Effector memory CD4-positive, alpha-beta T cell (primary cell): ENCODE results near the gene CEP57L1.
"Not testable (repeated sequence)": the region's sequence is repeated elsewhere in the genome, so short reads cannot be mapped to it uniquely, and the experiment has no call there.

ENCODE experiments used
- DNase-seq, 3 donors: peaks; one replicate each; pipeline ENCODE4 v3.0.0-alpha.2; 2020
- H3K27ac ChIP-seq: 2 replicates; pipeline ENCODE4 v1.7.0; 2013; ENCODE audit warnings: mild to moderate bottlenecking, low read length, moderate library complexity; ENCODE audit not compliant: insufficient read depth, poor library complexity, severe bottlenecking
- H3K27me3 ChIP-seq: replicated peaks from 2 replicates; pipeline ENCODE4 v1.7.0; 2013; ENCODE audit warnings: mild to moderate bottlenecking, low read length; ENCODE audit not compliant: insufficient read depth, control insufficient read depth, poor library complexity, severe bottlenecking
- H3K36me3 ChIP-seq: 2 replicates; pipeline ENCODE4 v1.7.0; 2013; ENCODE audit warnings: mild to moderate bottlenecking, low read length, moderate library complexity; ENCODE audit not compliant: control insufficient read depth, insufficient read depth
- H3K4me1 ChIP-seq: 2 replicates; pipeline ENCODE4 v1.7.0; 2013; ENCODE audit warnings: low read length, mild to moderate bottlenecking; ENCODE audit not compliant: control insufficient read depth, insufficient read depth, poor library complexity, severe bottlenecking
- H3K4me3 ChIP-seq: 2 replicates; pipeline ENCODE4 v1.7.0; 2013; ENCODE audit warnings: low read length, low read depth, mild to moderate bottlenecking; ENCODE audit not compliant: insufficient read depth, poor library complexity, severe bottlenecking
- H3K9me3 ChIP-seq: 2 replicates; pipeline ENCODE4 v1.7.0; 2013; ENCODE audit warnings: mild to moderate bottlenecking, low read length, moderate library complexity; ENCODE audit not compliant: control insufficient read depth

Gene CEP57L1

DNA sequence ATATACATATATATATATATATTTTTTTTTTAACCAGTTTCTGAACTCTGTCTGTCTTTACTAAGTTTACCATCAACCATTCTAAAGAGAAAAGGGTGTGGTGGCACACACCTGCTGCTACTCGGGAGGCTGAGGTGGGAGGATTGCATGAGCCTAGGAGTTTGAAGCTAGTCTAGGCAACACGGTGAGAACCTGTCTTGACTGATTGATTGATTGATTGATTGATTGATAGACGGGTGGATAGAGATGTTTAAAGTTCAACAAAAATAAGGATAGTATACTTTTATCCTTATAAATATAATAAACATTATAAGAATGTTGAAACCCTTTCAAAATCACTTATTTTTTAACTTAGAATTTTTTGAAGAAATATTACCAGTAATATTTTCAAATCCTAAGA is 30.2 kb downstream of the CEP57L1 start:
- H3K9me3 ChIP-seq = no peaks in the 10 kb centered on the region
- H3K36me3 ChIP-seq = no peaks in the 10 kb centered on the region
- no peaks in the 10 kb centered on the region for H3K27me3 ChIP-seq
- H3K27ac ChIP-seq = no peak overlapping the region
- no peak overlapping the region for H3K4me3 ChIP-seq
- H3K4me1 ChIP-seq = no peaks in the 10 kb centered on the region
- no peak for DNase-seq

GRCh38 chr6:109130065-109130464 is 34.8 kb downstream of the CEP57L1 start:
- no peak for DNase-seq
- H3K27ac ChIP-seq = no peak overlapping the region
- H3K36me3 ChIP-seq = no peaks in the 10 kb centered on the region
- no peak overlapping the region for H3K4me3 ChIP-seq
- no peaks in the 10 kb centered on the region for H3K9me3 ChIP-seq
- H3K27me3 ChIP-seq = no peaks in the 10 kb centered on the region
- no peaks in the 10 kb centered on the region for H3K4me1 ChIP-seq

DNA sequence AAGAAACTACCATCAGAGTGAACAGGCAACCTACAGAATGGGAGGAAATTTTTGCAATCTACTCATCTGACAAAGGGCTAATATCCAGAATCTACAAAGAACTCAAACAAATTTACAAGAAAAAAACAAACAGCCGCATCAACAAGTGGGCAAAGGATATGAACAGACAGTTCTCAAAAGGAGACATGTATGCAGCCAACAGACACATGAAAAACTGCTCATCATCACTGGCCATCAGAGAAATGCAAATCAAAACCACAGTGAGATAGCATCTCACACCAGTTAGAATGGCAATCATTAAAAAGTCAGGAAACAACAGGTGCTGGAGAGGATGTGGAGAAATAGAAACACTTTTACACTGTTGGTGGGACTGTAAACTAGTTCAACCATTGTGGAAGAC is 40.3 kb downstream of the CEP57L1 start:
- not testable (repeated sequence) for H3K9me3 ChIP-seq, H3K36me3 ChIP-seq

GRCh38 chr6:109136039-109136438 is 40.7 kb downstream of the CEP57L1 start:
- DNase-seq, H3K4me1 ChIP-seq, H3K36me3 ChIP-seq, H3K9me3 ChIP-seq, H3K27ac ChIP-seq, H3K4me3 ChIP-seq, H3K27me3 ChIP-seq: not testable (repeated sequence)

More for the DNA sequence above, 40.3 kb downstream of the CEP57L1 start:
- H3K4me3 ChIP-seq, H3K4me1 ChIP-seq, H3K27ac ChIP-seq, DNase-seq, H3K27me3 ChIP-seq: not testable (repeated sequence)

GRCh38 chr6:109136530-109136929 is 41.2 kb downstream of the CEP57L1 start:
- H3K4me3 ChIP-seq, H3K4me1 ChIP-seq, H3K27me3 ChIP-seq, H3K36me3 ChIP-seq, DNase-seq, H3K27ac ChIP-seq, H3K9me3 ChIP-seq: not testable (repeated sequence)

DNA sequence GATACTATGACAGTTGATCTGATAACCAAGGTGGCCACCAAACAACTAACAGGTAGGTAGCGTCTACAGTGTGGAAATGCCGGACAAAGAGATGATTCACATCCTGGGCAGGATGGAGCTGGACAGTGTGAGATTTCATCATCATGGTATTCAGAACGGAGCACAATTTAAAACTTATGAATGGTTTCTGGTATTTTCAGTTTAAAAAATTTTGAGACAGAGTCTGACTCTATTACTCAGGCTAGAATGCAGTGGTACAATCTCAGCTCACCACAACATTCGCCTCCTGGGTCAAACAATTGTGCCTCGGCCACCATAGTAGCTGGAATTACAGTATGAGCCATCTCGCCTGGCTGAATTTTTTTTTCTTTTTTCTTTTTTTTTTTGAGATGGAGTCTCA is 43.8 kb downstream of the CEP57L1 start:
- Histone ChIP-seq H3K27ac (no peak overlapping the region), H3K4me1 (no peaks in the 10 kb centered on the region), H3K9me3 (no peaks in the 10 kb centered on the region), H3K36me3 (no peaks in the 10 kb centered on the region), H3K27me3 (no peaks in the 10 kb centered on the region), H3K4me3 (no peak overlapping the region)
- no peak for DNase-seq

DNA sequence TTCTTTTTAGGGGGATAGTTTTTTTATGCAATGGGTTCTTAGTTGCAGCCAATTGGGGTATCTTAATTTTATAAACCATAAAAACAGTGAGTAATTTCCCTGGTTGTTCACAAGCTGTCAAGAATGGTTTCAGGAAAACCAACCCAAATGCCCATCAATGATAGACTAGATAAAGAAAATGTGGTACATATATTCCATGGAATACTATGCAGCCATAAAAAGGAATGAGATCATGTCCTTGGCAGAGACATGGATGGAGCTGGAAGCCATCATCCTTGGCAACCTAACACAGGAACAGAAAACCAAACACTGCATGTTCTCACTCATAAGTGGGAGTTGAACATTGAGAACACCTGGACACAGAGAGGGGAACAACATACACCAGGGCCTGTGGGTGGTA is 46.8 kb downstream of the CEP57L1 start:
- not testable (repeated sequence) for H3K27ac ChIP-seq

GRCh38 chr6:109143191-109143590 is 47.9 kb downstream of the CEP57L1 start:
- Histone ChIP-seq H3K4me1 (no peaks in the 10 kb centered on the region), H3K4me3 (no peak overlapping the region), H3K9me3 (no peaks in the 10 kb centered on the region), H3K36me3 (no peaks in the 10 kb centered on the region), H3K27ac (no peak overlapping the region), H3K27me3 (no peaks in the 10 kb centered on the region)
- DNase-seq = no peak

More for the DNA sequence above, 46.8 kb downstream of the CEP57L1 start:
- H3K4me1 ChIP-seq, H3K9me3 ChIP-seq, DNase-seq, H3K36me3 ChIP-seq, H3K4me3 ChIP-seq, H3K27me3 ChIP-seq: not testable (repeated sequence)

DNA sequence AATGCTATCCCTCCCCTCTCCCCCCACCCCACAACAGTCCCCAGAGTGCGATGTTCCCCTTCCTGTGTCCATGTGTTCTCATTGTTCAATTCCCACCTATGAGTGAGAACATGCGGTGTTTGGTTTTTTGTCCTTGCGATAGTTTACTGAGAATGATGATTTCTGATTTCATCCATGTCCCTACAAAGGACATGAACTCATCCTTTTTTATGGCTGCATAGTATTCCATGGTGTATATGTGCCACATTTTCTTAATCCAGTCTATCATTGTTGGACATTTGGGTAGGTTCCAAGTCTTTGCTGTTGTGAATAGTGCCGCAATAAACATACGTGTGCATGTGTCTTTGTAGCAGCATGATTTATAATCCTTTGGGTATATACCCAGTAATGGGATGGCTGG is 52.9 kb downstream of the CEP57L1 start:
- H3K27ac ChIP-seq, H3K4me1 ChIP-seq, DNase-seq, H3K4me3 ChIP-seq, H3K36me3 ChIP-seq, H3K27me3 ChIP-seq, H3K9me3 ChIP-seq: not testable (repeated sequence)

DNA sequence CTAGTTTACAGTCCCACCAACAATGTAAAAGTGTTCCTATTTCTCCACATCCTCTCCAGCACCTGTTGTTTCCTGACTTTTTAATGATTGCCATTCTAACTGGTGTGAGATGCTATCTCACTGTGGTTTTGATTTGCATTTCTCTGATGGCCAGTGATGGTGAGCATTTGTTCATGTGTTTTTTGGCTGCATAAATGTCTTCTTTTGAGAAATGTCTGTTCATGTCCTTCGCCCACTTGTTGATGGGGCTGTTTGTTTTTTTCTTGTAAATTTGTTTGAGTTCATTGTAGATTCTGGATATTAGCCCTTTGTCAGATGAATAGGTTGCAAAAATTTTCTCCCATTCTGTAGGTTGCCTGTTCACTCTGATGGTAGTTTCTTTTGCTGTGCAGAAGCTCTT is 53.4 kb downstream of the CEP57L1 start:
- not testable (repeated sequence) for H3K27ac ChIP-seq, H3K9me3 ChIP-seq, H3K4me3 ChIP-seq, H3K27me3 ChIP-seq, H3K36me3 ChIP-seq, H3K4me1 ChIP-seq, DNase-seq

GRCh38 chr6:109153752-109154151 is 58.4 kb downstream of the CEP57L1 start:
- H3K4me1 ChIP-seq = no peaks in the 10 kb centered on the region
- no peaks in the 10 kb centered on the region for H3K27me3 ChIP-seq
- H3K27ac ChIP-seq = no peak overlapping the region
- no peak overlapping the region for H3K4me3 ChIP-seq
- DNase-seq = no peak
- H3K9me3 ChIP-seq = no peaks in the 10 kb centered on the region
- H3K36me3 ChIP-seq = no peaks in the 10 kb centered on the region
